NOMO-1 (cell line): Measurements from ENCODE around the gene TRIM41.

Experiments
- DNase-seq, 2 experiments: peaks; one replicate each; lab custom pipeline; 2025; ENCODE audit not compliant: unreplicated experiment in 2 of 2; lab: John Stamatoyannopoulos, UW

The TRIM41 gene

GRCh38 chr5:181230551-181230950 lies 7.5 kb downstream of the TRIM41 start:
- no peak for DNase-seq

GRCh38 chr5:181231432-181231831 lies 8.4 kb downstream of the TRIM41 start:
- DNase-seq, result no peak

GRCh38 chr5:181232593-181232992 lies 9.5 kb downstream of the TRIM41 start:
- DNase-seq, result no peak

GRCh38 chr5:181233088-181233800 lies 10.2 kb downstream of the TRIM41 start:
- no peak for DNase-seq

- DNase-seq, result no peak
Measured at GRCh38 chr5:181233801-181234454, 10.8 kb downstream of the TRIM41 start.

GRCh38 chr5:181234455-181235306 lies 11.6 kb downstream of the TRIM41 start:
- DNase-seq, result no peak

- no peak for DNase-seq
Measured at GRCh38 chr5:181235323-181235688, 12.2 kb downstream of the TRIM41 start.

- DNase-seq, result no peak
Measured at GRCh38 chr5:181235689-181236366, 12.7 kb downstream of the TRIM41 start.

- DNase-seq, result no peak
Measured at GRCh38 chr5:181236471-181236870, 13.4 kb downstream of the TRIM41 start.

- no peak for DNase-seq
Measured at GRCh38 chr5:181236954-181237641, 14.0 kb downstream of the TRIM41 start.

- DNase-seq, result no peak
Measured at GRCh38 chr5:181237729-181238385, 14.8 kb downstream of the TRIM41 start.

- no peak for DNase-seq
Measured at GRCh38 chr5:181239062-181239663, 16.1 kb downstream of the TRIM41 start.

- no peak for DNase-seq
Measured at GRCh38 chr5:181241393-181241975, 18.4 kb downstream of the TRIM41 start.

GRCh38 chr5:181242031-181242451 lies 19.0 kb downstream of the TRIM41 start:
- DNase-seq, result no peak

GRCh38 chr5:181243018-181243563 lies 20.0 kb downstream of the TRIM41 start:
- DNase-seq, result no peak

GRCh38 chr5:181243564-181244343 lies 20.7 kb downstream of the TRIM41 start, which contains the start of gene RACK1:
TSS of gene RACK1 (minus strand) at chr5:181243906. CDS start at chr5:181243800, 106 bp downstream.
- DNase-seq, result no peak

- DNase-seq, result no peak
Measured at GRCh38 chr5:181245427-181246275, 22.6 kb downstream of the TRIM41 start.
